GM23338 (cell line): ENCODE data around the gene CHAMP1.

Source experiments
- CTCF ChIP-seq, 2 experiments: fragments of 200-600 bp in 1 of 2; sonication (generic) in 1 of 2; conservative IDR thresholded peaks; 2 replicates each; pipeline versions ENCODE4 v1.5.1 to v1.6.1; 2016 to 2017; ENCODE audit warnings: antibody characterized with exemption in 2 of 2, low read depth in 2 of 2, mild to moderate bottlenecking in 2 of 2, moderate library complexity in 1 of 2
- ETS1 ChIP-seq: IDR thresholded peaks from 2 replicates; pipeline ENCODE4 v1.6.1; 2016; ENCODE audit warnings: antibody characterized with exemption
- EZH2 ChIP-seq: fragments of 200-600 bp; sonication (generic); IDR thresholded peaks from one replicate; pipeline ENCODE4 v1.8.0; 2017; ENCODE audit warnings: antibody characterized with exemption, mild to moderate bottlenecking, low read depth; ENCODE audit not compliant: unreplicated experiment
- EZH2phosphoT487 ChIP-seq: fragments of 200-600 bp; sonication (generic); IDR thresholded peaks from one replicate; pipeline ENCODE4 v1.8.1; 2018; ENCODE audit warnings: antibody characterized with exemption; ENCODE audit not compliant: unreplicated experiment

- TF ChIP-seq EZH2 = no peak
- no peak for TF ChIP-seq CTCF (conservative IDR thresholded peaks at IDR 0.05; ENCODE audit: low read depth in 2 of 2)
- TF ChIP-seq EZH2phosphoT487 = no peak
- no peak for TF ChIP-seq ETS1
These were observed 5.8 kb downstream of the CHAMP1 start for GRCh38 chr13:114320065-114320464.
